IMR-90 (cell line): Measurements from ENCODE around the gene PRR19. TPM values are rescaled to one million over a fixed set of nuclear protein-coding genes. Genes with fewer than 3 reads are reported as not detected.
A peak's percentile ranks its signal among the peaks of the same experiment; 100 is the strongest.

Source experiments
- ATAC-seq: fragments of 200-7000 bp; cut with Tn5 transposase; 2 replicates; pipeline ENCODE4 v1.9.1; 2020; ENCODE audit warnings: low read depth, mild to moderate bottlenecking, moderate library complexity
- BruUV-seq: library from RNA; stranded (reverse); fragments of 400-500 nt; replicated peaks from 2 replicates; lab custom pipeline; 2021; lab: Mats Ljungman, UMichigan
- CTCF ChIA-PET: fragments of 300-600 bp; formaldehyde crosslinking; extraction: SDS; loops from one replicate; lab custom pipeline; 2021; ENCODE audit warnings: antibody characterized with exemption; lab: Yijun Ruan, JAX
- POLR2A ChIA-PET: fragments of 300-600 bp; sonication (Branson Sonifier 250); formaldehyde crosslinking; loops from one replicate; lab custom pipeline; 2022; ENCODE audit warnings: antibody characterized with exemption; ENCODE audit not compliant: unreplicated experiment; lab: Charles Lee
- DNase-seq: peaks from one replicate; pipeline ENCODE4 v3.0.0; 2013
- H2AFZ ChIP-seq: replicated peaks from 2 replicates; pipeline ENCODE3; 2013; ENCODE audit warnings: low read length, mild to moderate bottlenecking; ENCODE audit not compliant: poor library complexity
- H2AK5ac ChIP-seq: 2 replicates; pipeline ENCODE4 v1.6.1; 2013; ENCODE audit warnings: low read depth, low read length, inconsistent platforms
- H2AK9ac ChIP-seq: replicated peaks from 2 replicates; pipeline ENCODE3; 2013; ENCODE audit warnings: mild to moderate bottlenecking, low read depth, low read length, moderate library complexity; ENCODE audit not compliant: poor library complexity
- H2BK120ac ChIP-seq: 2 replicates; pipeline ENCODE4 v1.6.1; 2013; ENCODE audit warnings: low read depth, low read length, inconsistent platforms
- H2BK15ac ChIP-seq: 3 replicates; pipeline ENCODE4 v1.6.1; 2013; ENCODE audit warnings: low read depth, low read length, inconsistent platforms
- H2BK20ac ChIP-seq: 2 replicates; pipeline ENCODE4 v1.6.1; 2013; ENCODE audit warnings: low read depth, mild to moderate bottlenecking, inconsistent platforms, low read length, moderate library complexity
- H2BK5ac ChIP-seq: 2 replicates; pipeline ENCODE4 v1.6.1; 2013; ENCODE audit warnings: mild to moderate bottlenecking, low read depth, low read length, inconsistent platforms; ENCODE audit not compliant: poor library complexity, severe bottlenecking
- H3K14ac ChIP-seq: replicated peaks from 2 replicates; pipeline ENCODE4 v1.6.1; 2013; ENCODE audit warnings: low read depth, low read length, inconsistent platforms
- H3K18ac ChIP-seq: 2 replicates; pipeline ENCODE4 v1.6.1; 2013; ENCODE audit warnings: low read depth, low read length, control low read depth
- H3K23ac ChIP-seq: 2 replicates; pipeline ENCODE4 v1.6.1; 2013; ENCODE audit warnings: low read depth, low read length, inconsistent platforms
- H3K27ac ChIP-seq: 2 replicates; pipeline ENCODE4 v1.5.1; 2013; ENCODE audit warnings: mild to moderate bottlenecking, control low read depth, low read length; ENCODE audit not compliant: insufficient read depth
- H3K27me3 ChIP-seq: 2 replicates; pipeline ENCODE4 v1.6.1; 2013; ENCODE audit warnings: low read length; ENCODE audit not compliant: control insufficient read depth, insufficient read depth
- H3K36me3 ChIP-seq: 2 replicates; pipeline ENCODE4 v1.6.1; 2013; ENCODE audit warnings: low read length, mixed read lengths; ENCODE audit not compliant: control insufficient read depth, insufficient read depth
- H3K4ac ChIP-seq: 2 replicates; pipeline ENCODE4 v1.6.1; 2013; ENCODE audit warnings: low read depth, low read length, inconsistent platforms
- H3K4me1 ChIP-seq: 2 replicates; pipeline ENCODE4 v1.6.1; 2013; ENCODE audit warnings: low read length, mixed read lengths; ENCODE audit not compliant: control insufficient read depth, insufficient read depth
- H3K4me2 ChIP-seq: 2 replicates; pipeline ENCODE4 v1.6.1; 2013; ENCODE audit warnings: low read depth, mild to moderate bottlenecking, control low read depth, low read length, moderate library complexity
- H3K4me3 ChIP-seq: 2 replicates; pipeline ENCODE4 v1.5.1; 2013; ENCODE audit warnings: low read depth, mild to moderate bottlenecking, control low read depth, low read length, moderate library complexity; ENCODE audit not compliant: insufficient read depth
- H3K56ac ChIP-seq: 2 replicates; pipeline ENCODE4 v1.6.1; 2013; ENCODE audit warnings: low read length, inconsistent platforms; ENCODE audit not compliant: insufficient read depth; ENCODE audit errors: extremely low read depth
- H3K79me1 ChIP-seq, 2 experiments: 2 replicates each; pipeline ENCODE4 v1.6.1; 2013; ENCODE audit warnings: low read length in 2 of 2, inconsistent platforms in 1 of 2, low read depth in 1 of 2
- H3K9ac ChIP-seq: 2 replicates; pipeline ENCODE4 v1.6.1; 2013; ENCODE audit warnings: low read depth, low read length, control low read depth
- H3K9me1 ChIP-seq: 2 replicates; pipeline ENCODE4 v1.6.1; 2013; ENCODE audit warnings: low read length, inconsistent platforms; ENCODE audit not compliant: insufficient read depth
- H3K9me3 ChIP-seq: 2 replicates; pipeline ENCODE4 v1.6.1; 2013; ENCODE audit warnings: low read length; ENCODE audit not compliant: control insufficient read depth, insufficient read depth
- H4K20me1 ChIP-seq: 2 replicates; pipeline ENCODE4 v1.6.1; 2013; ENCODE audit warnings: low read length, inconsistent platforms; ENCODE audit not compliant: insufficient read depth
- H4K5ac ChIP-seq: 2 replicates; pipeline ENCODE4 v1.6.1; 2013; ENCODE audit warnings: mild to moderate bottlenecking, low read depth, low read length, control low read depth
- H4K8ac ChIP-seq, 2 experiments: 2 replicates each; pipeline ENCODE4 v1.6.1; 2013; ENCODE audit warnings: low read depth in 2 of 2, low read length in 2 of 2, control low read depth in 1 of 2, inconsistent platforms in 1 of 2
- H4K91ac ChIP-seq: 2 replicates; pipeline ENCODE4 v1.6.1; 2013; ENCODE audit warnings: low read depth, low read length, inconsistent platforms; ENCODE audit not compliant: insufficient read depth
- FOS ChIP-seq: fragments of 150-350 bp; IDR thresholded peaks from 2 replicates; pipeline ENCODE4 v1.6.1; 2016; ENCODE audit warnings: low read depth, low read length
- MAZ ChIP-seq: IDR thresholded peaks from 2 replicates; pipeline ENCODE4 v1.6.1; 2012; ENCODE audit warnings: low read depth, mild to moderate bottlenecking, low read length, improper control_type of control experiment, moderate library complexity, borderline replicate concordance
- MXI1 ChIP-seq: IDR thresholded peaks from 2 replicates; pipeline ENCODE4 v1.6.1; 2012; ENCODE audit warnings: low read depth, mild to moderate bottlenecking, low read length, moderate library complexity, borderline replicate concordance
- RFX5 ChIP-seq: IDR thresholded peaks from 2 replicates; pipeline ENCODE4 v1.8.0; 2012; ENCODE audit warnings: low read depth, mild to moderate bottlenecking, low read length, moderate library complexity
- whole genome bisulfite sequencing, 2 experiments: methylation state at CpG; one replicate each; pipeline versions ENCODE4 v1.1.5 to v1.1.7; 2013; ENCODE audit warnings: missing lambda C conversion rate in 2 of 2; ENCODE audit not compliant: insufficient read length in 1 of 2; ENCODE audit errors: extremely low coverage in 2 of 2; 5-methylcytosine and 5-hydroxymethylcytosine counted together
- dilution Hi-C: fragments of 300-500 bp; cut with HindIII; formaldehyde crosslinking; loops from one replicate; pipeline ENCODE4 v1.14.3; 2018; ENCODE audit warnings: low sequenced_read_pairs; ENCODE audit not compliant: unreplicated experiment
- in situ Hi-C: fragments of 300-500 bp; cut with MboI; formaldehyde crosslinking; loops from 3 replicates; pipeline ENCODE4 v1.14.3; 2019; ENCODE audit warnings: low sequenced_read_pairs, inconsistent platforms, mixed read lengths
- intact Hi-C: fragments of 100-400 bp; cut with micrococcal nuclease; formaldehyde crosslinking; loops from 2 replicates; pipeline ENCODE4 v1.10.0; 2022
- polyA plus RNA-seq, 3 experiments: library from polyadenylated mRNA; depleted of rRNA; stranded (reverse); fragments of >200 nt; gene quantifications; 2 replicates each; pipeline ENCODE4 v1.2.3, GENCODE V29; 2012; ENCODE audit warnings: low replicate concordance in 1 of 3
- total RNA-seq: library from RNA; depleted of rRNA; stranded (reverse); fragments of >200 nt; gene quantifications from 2 replicates; pipeline ENCODE4 v1.2.3, GENCODE V29; 2012

Gene PRR19
- total and polyA plus RNA-seq, 2 of the 4 experiments (the other 2 are of a cell fraction) = 0.36 to 1.6 TPM

GRCh38 chr19:42281827-42282762 lies 19.8 kb upstream of the PRR19 start:
- intact Hi-C loops = loop anchor here (2.0 kb wide), 1 partner anchor 27 kb away; the partner anchor contains the start of gene ERF
- in situ Hi-C loops = no loop called here
- TF ChIP-seq FOS (peak; percentile 47; the same call in 1 of the 2 replicates), RFX5 (no peak), MXI1 (0 out of 2 replicates have a peak, but pooled peaks have one; percentile 45), MAZ (peak; percentile 81)
- Histone ChIP-seq H4K91ac (peak overlapping the region; percentile 61), H2AK9ac (peak overlapping the region; percentile 99), H3K18ac (peak overlapping the region; percentile 18; the same call in 1 of the 2 replicates), H2BK15ac (peak overlapping the region; percentile 29; the same call in 1 of the 3 replicates), H2BK120ac (peak overlapping the region; percentile 88), H3K9me3 (no peaks in the 10 kb centered on the region), H3K27me3 (no peaks in the 10 kb centered on the region), H2AFZ (peak overlapping the region; percentile 90), H3K79me1 (peaks cover 36 to 76% of the 10 kb centered on the region in 2 experiments), H3K27ac (peak overlapping the region; percentile 93), H4K8ac (peak overlapping the region; percentile 15 to 89; a peak in 3 of 4 replicates), H3K56ac (peak overlapping the region; percentile 58; the same call in 1 of the 2 replicates), H4K20me1 (peaks cover 49% of the 10 kb centered on the region), H3K36me3 (peaks cover 3% of the 10 kb centered on the region; the same call in 1 of the 2 replicates), H3K9ac (peak overlapping the region; percentile 72), H4K5ac (peak overlapping the region; percentile 28; the same call in 1 of the 2 replicates), H3K9me1 (peaks cover 16% of the 10 kb centered on the region), H3K4me3 (no peak overlapping the region), H3K4me2 (peak overlapping the region; percentile 76), H3K14ac (peak overlapping the region; percentile 85), H2BK5ac (peak overlapping the region; percentile 86), H2AK5ac (peak overlapping the region; percentile 97), H3K4me1 (peaks cover 60% of the 10 kb centered on the region), H2BK20ac (peak overlapping the region; percentile 74), H3K4ac (peak overlapping the region; percentile 94), H3K23ac (peak overlapping the region; percentile 91; the same call in 1 of the 2 replicates)
- no TSS peak for BruUV-seq
- dilution Hi-C loops = no loop called here
- ATAC-seq (no peak), DNase-seq (peak; percentile 41)
- 66% methylated on average over 2 of the region's 7 CpGs; no CpG with 5 or more reads in 1 of the 2 experiments for WGBS, 2 experiments
- ChIA-PET POLR2A (no interaction called here), CTCF (interaction anchor here (1.0 kb wide), 1 partner anchor 36 kb away, joined by 3 read pairs; no protein-coding TSS in a partner anchor)
